HEK293 (cell line): Measurements from ENCODE around the gene HOXB8.

Source experiments
- CTCF ChIA-PET: fragments of 350-600 bp; formaldehyde crosslinking; extraction: SDS; loops from one replicate; lab custom pipeline; 2021; ENCODE audit warnings: antibody characterized with exemption; lab: Yijun Ruan, JAX
- POLR2A ChIA-PET: fragments of 300-600 bp; formaldehyde crosslinking; extraction: SDS; loops from one replicate; lab custom pipeline; 2020; ENCODE audit warnings: antibody characterized with exemption, inconsistent platforms; lab: Yijun Ruan, JAX
- H3K27ac ChIP-seq: fragments of 200-500 bp; sonication (Bioruptor generic); 2 replicates; pipeline ENCODE4 v1.5.1; 2014; ENCODE audit warnings: low read depth, low read length, control low read depth, inconsistent platforms; ENCODE audit errors: extremely low read depth
- H3K36me3 ChIP-seq, 2 experiments: fragments of 200-500 bp in 1 of 2; sonication (Bioruptor generic) in 1 of 2; 1 replicate in 1 of 2; 2 replicates in 1 of 2; pipeline ENCODE4 v1.5.1; 2014 to 2017; ENCODE audit warnings: inconsistent platforms in 2 of 2, low read length in 2 of 2; ENCODE audit not compliant: control insufficient read depth in 2 of 2, insufficient read depth in 1 of 2
- H3K4me1 ChIP-seq: fragments of 200-500 bp; sonication (Bioruptor generic); 2 replicates; pipeline ENCODE4 v1.5.1; 2014; ENCODE audit warnings: mild to moderate bottlenecking, low read length, inconsistent platforms; ENCODE audit not compliant: control insufficient read depth, insufficient read depth
- H3K4me3 ChIP-seq: 2 replicates; pipeline ENCODE4 v1.5.1; 2011; ENCODE audit warnings: low read depth, mild to moderate bottlenecking, control low read depth, low read length, moderate library complexity
- H3K9me3 ChIP-seq: fragments of 200-500 bp; sonication (Bioruptor generic); 2 replicates; pipeline ENCODE4 v1.5.1; 2014; ENCODE audit warnings: low read depth, low read length, inconsistent platforms; ENCODE audit not compliant: control insufficient read depth, insufficient read depth
- FEZF1 ChIP-seq: fragments of 450-650 bp; formaldehyde crosslinking; IDR thresholded peaks from 2 replicates; pipeline ENCODE4 v1.5.1; 2016; ENCODE audit warnings: missing biosample characterization, missing genetic modification characterization
- GLI4 ChIP-seq: fragments of 450-650 bp; formaldehyde crosslinking; IDR thresholded peaks from 2 replicates; pipeline ENCODE4 v1.5.1; 2016; ENCODE audit warnings: missing biosample characterization, missing genetic modification characterization
- GLIS2 ChIP-seq: fragments of 450-650 bp; formaldehyde crosslinking; IDR thresholded peaks from 2 replicates; pipeline ENCODE4 v1.5.1; 2016; ENCODE audit warnings: missing biosample characterization, missing genetic modification characterization
- IKZF3 ChIP-seq: fragments of 450-650 bp; IDR thresholded peaks from 2 replicates; pipeline ENCODE4 v1.5.0; 2018; ENCODE audit warnings: missing biosample characterization, mild to moderate bottlenecking, missing genetic modification characterization, moderate library complexity
- MEIS1 ChIP-seq: sonication (generic); formaldehyde crosslinking; IDR thresholded peaks from 2 replicates; pipeline ENCODE4 v1.8.1; 2022; ENCODE audit warnings: missing genetic modification reagents, mild to moderate bottlenecking, borderline replicate concordance
- MYNN ChIP-seq: fragments of 450-650 bp; formaldehyde crosslinking; IDR thresholded peaks from 2 replicates; pipeline ENCODE4 v1.5.1; 2016; ENCODE audit warnings: missing biosample characterization, missing genetic modification characterization, borderline replicate concordance
- SP2 ChIP-seq: fragments of 450-650 bp; formaldehyde crosslinking; IDR thresholded peaks from 2 replicates; pipeline ENCODE4 v1.5.1; 2016; ENCODE audit warnings: missing biosample characterization, missing genetic modification characterization
- YY1 ChIP-seq: fragments of 450-650 bp; formaldehyde crosslinking; IDR thresholded peaks from 2 replicates; pipeline ENCODE4 v1.5.1; 2018; ENCODE audit warnings: missing biosample characterization, missing genetic modification characterization
- ZBTB11 ChIP-seq: fragments of 450-650 bp; formaldehyde crosslinking; conservative IDR thresholded peaks from 2 replicates; pipeline ENCODE4 v1.5.1; 2016; ENCODE audit warnings: low read depth, missing biosample characterization, missing genetic modification characterization
- ZBTB6 ChIP-seq: fragments of 450-650 bp; formaldehyde crosslinking; IDR thresholded peaks from 2 replicates; pipeline ENCODE4 v1.5.1; 2017; ENCODE audit warnings: missing biosample characterization, missing genetic modification characterization
- ZBTB8A ChIP-seq: fragments of 450-650 bp; formaldehyde crosslinking; IDR thresholded peaks from 2 replicates; pipeline ENCODE4 v1.5.1; 2016; ENCODE audit warnings: missing biosample characterization, missing genetic modification characterization
- ZNF19 ChIP-seq: fragments of 450-650 bp; formaldehyde crosslinking; IDR thresholded peaks from 2 replicates; pipeline ENCODE4; 2016; ENCODE audit warnings: missing biosample characterization, missing genetic modification characterization, low read depth
- ZNF2 ChIP-seq: fragments of 450-650 bp; formaldehyde crosslinking; IDR thresholded peaks from 2 replicates; pipeline ENCODE4 v1.5.1; 2016; ENCODE audit warnings: missing biosample characterization, missing genetic modification characterization
- ZNF214 ChIP-seq: fragments of 450-650 bp; formaldehyde crosslinking; IDR thresholded peaks from 2 replicates; pipeline ENCODE4 v1.5.1; 2017; ENCODE audit warnings: missing biosample characterization, mild to moderate bottlenecking, missing genetic modification characterization, borderline replicate concordance
- ZNF239 ChIP-seq: fragments of 450-650 bp; formaldehyde crosslinking; IDR thresholded peaks from 2 replicates; pipeline ENCODE4 v1.5.1; 2016; ENCODE audit warnings: missing biosample characterization, missing genetic modification characterization
- ZNF292 ChIP-seq: fragments of 450-650 bp; formaldehyde crosslinking; IDR thresholded peaks from 2 replicates; pipeline ENCODE4 v1.5.1; 2016; ENCODE audit warnings: low read depth, missing biosample characterization, missing genetic modification characterization, borderline replicate concordance
- ZNF341 ChIP-seq: fragments of 450-650 bp; formaldehyde crosslinking; IDR thresholded peaks from 2 replicates; pipeline ENCODE4; 2016; ENCODE audit warnings: low read depth, missing biosample characterization, missing genetic modification characterization
- ZNF394 ChIP-seq: fragments of 450-650 bp; formaldehyde crosslinking; IDR thresholded peaks from 2 replicates; pipeline ENCODE4 v1.5.1; 2016; ENCODE audit warnings: missing biosample characterization, missing genetic modification characterization, mild to moderate bottlenecking, moderate library complexity, borderline replicate concordance
- ZNF433 ChIP-seq: fragments of 450-650 bp; formaldehyde crosslinking; IDR thresholded peaks from 2 replicates; pipeline ENCODE4 v1.5.1; 2016; ENCODE audit warnings: missing biosample characterization, missing genetic modification characterization, low read depth
- ZNF513 ChIP-seq: fragments of 450-650 bp; IDR thresholded peaks from 2 replicates; pipeline ENCODE4 v1.5.1; 2018; ENCODE audit warnings: missing biosample characterization, missing genetic modification characterization
- ZNF514 ChIP-seq: fragments of 450-650 bp; formaldehyde crosslinking; IDR thresholded peaks from 2 replicates; pipeline ENCODE4 v1.5.1; 2016; ENCODE audit warnings: missing biosample characterization, missing genetic modification characterization
- ZNF530 ChIP-seq: fragments of 450-650 bp; formaldehyde crosslinking; IDR thresholded peaks from 2 replicates; pipeline ENCODE4 v1.5.1; 2016; ENCODE audit warnings: low read depth, missing biosample characterization, missing genetic modification characterization
- ZNF596 ChIP-seq: fragments of 450-650 bp; IDR thresholded peaks from 2 replicates; pipeline ENCODE4 v1.5.0; 2018; ENCODE audit warnings: missing biosample characterization, mild to moderate bottlenecking, missing genetic modification characterization, moderate library complexity
- ZNF600 ChIP-seq: fragments of 450-650 bp; formaldehyde crosslinking; IDR thresholded peaks from 2 replicates; pipeline ENCODE4 v1.5.1; 2016; ENCODE audit warnings: missing biosample characterization, missing genetic modification characterization
- ZNF610 ChIP-seq: fragments of 450-650 bp; formaldehyde crosslinking; IDR thresholded peaks from 2 replicates; pipeline ENCODE4 v1.5.1; 2016; ENCODE audit warnings: missing biosample characterization, missing genetic modification characterization, borderline replicate concordance
- ZNF621 ChIP-seq: fragments of 450-650 bp; formaldehyde crosslinking; IDR thresholded peaks from 2 replicates; pipeline ENCODE4 v1.5.1; 2017; ENCODE audit warnings: missing biosample characterization, missing genetic modification characterization
- ZNF776 ChIP-seq: fragments of 450-650 bp; formaldehyde crosslinking; IDR thresholded peaks from 2 replicates; pipeline ENCODE4 v1.5.0; 2017; ENCODE audit warnings: missing biosample characterization, missing genetic modification characterization, borderline replicate concordance
- TF ChIP-seq, protein P1 (sequence below): fragments of 450-650 bp; formaldehyde crosslinking; IDR thresholded peaks from 2 replicates; pipeline ENCODE4 v1.5.1; 2016; ENCODE audit warnings: missing biosample characterization, missing genetic modification characterization

The HOXB8 gene

GRCh38 chr17:48593126-48593829 lies 21.8 kb downstream of the HOXB8 start, which contains the start of gene HOXB5:
Gene HOXB5, minus strand, starts transcription at chr17:48593779. Its CDS starts 97 bp downstream, at chr17:48593682.
- TF ChIP-seq ZNF610 (tag by site-specific recombination) (peak; percentile 16; the same call in 1 of the 2 replicates), ZNF19 (no peak), ZNF600 (peak; percentile 64), GLI4 (tag by site-specific recombination) (no peak), FEZF1 (peak; percentile 64), ZNF394 (no peak), ZBTB8A (peak; percentile 58), ZNF292 (tag by site-specific recombination) (no peak), YY1 (tag by site-specific recombination) (0 out of 2 replicates have a peak, but pooled peaks have one; percentile 35), ZBTB6 (tag by site-specific recombination) (peak; percentile 83), IKZF3 (peak; percentile 8; the same call in 1 of the 2 replicates), ZNF596 (tag by site-specific recombination) (no peak), MEIS1 (CRISPR knock-in tag) (0 out of 2 replicates have a peak, but pooled peaks have one; percentile 8), SP2 (tag by site-specific recombination) (peak; percentile 43; the same call in 1 of the 2 replicates), ZNF621 (tag by site-specific recombination) (no peak), ZNF530 (tag by site-specific recombination) (no peak), ZNF776 (no peak), ZNF341 (tag by site-specific recombination) (peak; percentile 97), ZNF2 (peak; percentile 21; the same call in 1 of the 2 replicates), MYNN (tag by site-specific recombination) (0 out of 2 replicates have a peak, but pooled peaks have one; percentile 16), ZNF514 (tag by site-specific recombination) (no peak), ZNF239 (tag by site-specific recombination) (no peak)
- Histone ChIP-seq H3K27ac (peak within 1 kb of the TSS; percentile 78), H3K36me3 (peaks cover 5 to 46% of the 10 kb centered on the region in 2 experiments; a peak in 2 of 3 replicates), H3K9me3 (no peaks in the 10 kb centered on the region), H3K4me3 (peak within 1 kb of the TSS; percentile 21), H3K4me1 (peaks cover 28% of the 10 kb centered on the region)
- POLR2A ChIA-PET: interaction anchor here (1.2 to 1.6 kb wide), 3 partner anchors 17 to 46 kb away, joined by 3 to 4 read pairs (median 3); no protein-coding TSS in a partner anchor
- CTCF ChIA-PET: interaction anchor here (0.6 to 6.0 kb wide), 34 partner anchors 10 to 395 kb away, joined by 3 to 52 read pairs (median 6); no protein-coding TSS in a partner anchor

DNA sequence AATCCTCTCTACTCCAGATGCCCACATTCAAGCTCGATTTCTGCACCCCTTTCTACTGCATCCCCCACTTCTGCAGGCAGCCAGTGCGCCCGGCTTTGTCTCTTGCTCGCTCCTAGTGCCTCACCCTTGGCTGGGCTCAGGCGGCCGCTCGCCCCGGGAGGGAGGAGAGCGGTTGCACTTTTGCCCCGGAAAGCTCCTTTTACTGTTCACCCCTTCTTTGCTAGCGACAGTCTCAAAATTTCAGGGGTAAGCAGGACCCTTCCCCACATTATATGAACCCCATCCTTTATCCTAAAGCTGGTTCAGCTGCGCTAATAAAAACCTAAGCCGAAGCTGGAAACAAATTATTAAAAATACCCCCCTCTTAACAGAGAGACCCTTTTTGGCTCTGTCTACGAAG lies 22.5 kb downstream of the HOXB8 start:
- Histone ChIP-seq H3K4me3 (no peak overlapping the region), H3K27ac (no peak overlapping the region), H3K36me3 (peaks cover 5 to 48% of the 10 kb centered on the region in 2 experiments; a peak in 2 of 3 replicates), H3K9me3 (no peaks in the 10 kb centered on the region), H3K4me1 (peaks cover 33% of the 10 kb centered on the region)
- POLR2A ChIA-PET: interaction anchor here (1.0 to 1.6 kb wide), 4 partner anchors 12 to 46 kb away, joined by 3 to 5 read pairs (median 4); partner anchors contain the start of gene HOXB6
- CTCF ChIA-PET: interaction anchor here (0.5 to 6.0 kb wide), 30 partner anchors 9 to 377 kb away, joined by 3 to 52 read pairs (median 7); no protein-coding TSS in a partner anchor
- TF ChIP-seq ZNF214 (no peak), ZBTB11 (tag by site-specific recombination) (0 out of 2 replicates have a peak, but pooled peaks have one; percentile 11), GLIS2 (tag by site-specific recombination) (no peak), ZNF433 (no peak), ZNF513 (tag by site-specific recombination) (no peak)
- TF ChIP-seq, protein P1, sequence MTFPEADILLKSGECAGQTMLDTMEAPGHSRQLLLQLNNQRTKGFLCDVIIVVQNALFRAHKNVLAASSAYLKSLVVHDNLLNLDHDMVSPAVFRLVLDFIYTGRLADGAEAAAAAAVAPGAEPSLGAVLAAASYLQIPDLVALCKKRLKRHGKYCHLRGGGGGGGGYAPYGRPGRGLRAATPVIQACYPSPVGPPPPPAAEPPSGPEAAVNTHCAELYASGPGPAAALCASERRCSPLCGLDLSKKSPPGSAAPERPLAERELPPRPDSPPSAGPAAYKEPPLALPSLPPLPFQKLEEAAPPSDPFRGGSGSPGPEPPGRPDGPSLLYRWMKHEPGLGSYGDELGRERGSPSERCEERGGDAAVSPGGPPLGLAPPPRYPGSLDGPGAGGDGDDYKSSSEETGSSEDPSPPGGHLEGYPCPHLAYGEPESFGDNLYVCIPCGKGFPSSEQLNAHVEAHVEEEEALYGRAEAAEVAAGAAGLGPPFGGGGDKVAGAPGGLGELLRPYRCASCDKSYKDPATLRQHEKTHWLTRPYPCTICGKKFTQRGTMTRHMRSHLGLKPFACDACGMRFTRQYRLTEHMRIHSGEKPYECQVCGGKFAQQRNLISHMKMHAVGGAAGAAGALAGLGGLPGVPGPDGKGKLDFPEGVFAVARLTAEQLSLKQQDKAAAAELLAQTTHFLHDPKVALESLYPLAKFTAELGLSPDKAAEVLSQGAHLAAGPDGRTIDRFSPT (tag by site-specific recombination): no peak
